PFSK-1 (cell line): ENCODE measurements around the gene PGBD5.

Source experiments
- FOXP2 ChIP-seq: optimal IDR thresholded peaks from 2 replicates; pipeline ENCODE3; 2011; ENCODE audit warnings: borderline replicate concordance, control low read depth, inconsistent platforms; ENCODE audit not compliant: insufficient read depth; ENCODE audit errors: extremely low read length, extremely low read depth
- POLR2AphosphoS5 ChIP-seq: IDR thresholded peaks from 2 replicates; pipeline ENCODE4 v1.6.1; 2012; ENCODE audit warnings: low read depth, mild to moderate bottlenecking, control low read depth, low read length, moderate library complexity
- REST ChIP-seq, 2 experiments: IDR thresholded peaks; 2 replicates each; pipeline versions ENCODE4 v1.6.1 to v1.8.0; 2011 to 2012; ENCODE audit warnings: low read depth in 2 of 2, low read length in 2 of 2, control low read depth in 1 of 2, inconsistent platforms in 1 of 2, mild to moderate bottlenecking in 1 of 2, moderate library complexity in 1 of 2; ENCODE audit not compliant: insufficient read depth in 1 of 2
- SIN3A ChIP-seq: IDR thresholded peaks from 2 replicates; pipeline ENCODE4 v1.6.1; 2012; ENCODE audit warnings: mild to moderate bottlenecking, low read length, moderate library complexity, borderline replicate concordance; ENCODE audit not compliant: insufficient read depth
- TAF1 ChIP-seq: IDR thresholded peaks from 2 replicates; pipeline ENCODE4 v1.6.1; 2012; ENCODE audit warnings: low read length, control low read depth, borderline replicate concordance; ENCODE audit not compliant: insufficient read depth

The PGBD5 gene

GRCh38 chr1:230280054-230280795, 145.9 kb downstream of the PGBD5 start:
- TF ChIP-seq FOXP2 (no peak), SIN3A (no peak), POLR2AphosphoS5 (no peak), TAF1 (no peak), REST (IDR thresholded peaks at IDR 0.05; ENCODE audit: insufficient read depth in 1 of 2, low read depth in 2 of 2, low read length in 2 of 2) (no peak)

- TF ChIP-seq REST (IDR thresholded peaks at IDR 0.05; ENCODE audit: insufficient read depth in 1 of 2, low read depth in 2 of 2, low read length in 2 of 2) (no peak), FOXP2 (no peak), TAF1 (no peak), POLR2AphosphoS5 (no peak), SIN3A (no peak)
Observed at GRCh38 chr1:230279583-230279945, 146.6 kb downstream of the PGBD5 start.

- no peak for TF ChIP-seq TAF1
- no peak for TF ChIP-seq POLR2AphosphoS5
- TF ChIP-seq SIN3A: no peak
- TF ChIP-seq FOXP2: no peak
- TF ChIP-seq REST (IDR thresholded peaks at IDR 0.05; ENCODE audit: insufficient read depth in 1 of 2, low read depth in 2 of 2, low read length in 2 of 2): no peak
Observed at GRCh38 chr1:230278871-230279582, 147.1 kb downstream of the PGBD5 start.

- TF ChIP-seq REST (IDR thresholded peaks at IDR 0.05; ENCODE audit: insufficient read depth in 1 of 2, low read depth in 2 of 2, low read length in 2 of 2) (no peak), POLR2AphosphoS5 (no peak), FOXP2 (no peak), TAF1 (no peak), SIN3A (no peak)
Observed at GRCh38 chr1:230278376-230278775, 147.8 kb downstream of the PGBD5 start.
